Myocyte (in vitro differentiated cells): Measurements from ENCODE around the gene C1S. TPM values are rescaled to one million over a fixed set of nuclear protein-coding genes. Genes with fewer than 3 reads are reported as not detected.
A peak's percentile ranks its signal among the peaks of the same experiment; 100 is the strongest.
"Not testable (repeated sequence)": the region's sequence is repeated elsewhere in the genome, so short reads cannot be mapped to it uniquely, and the experiment has no call there.

Experiments
- DNase-seq: peaks from one replicate; pipeline ENCODE4 v3.0.0-alpha.2; 2012; ENCODE audit warnings: low read depth
- polyA plus RNA-seq: library from polyadenylated mRNA; unstranded; fragments of >200 nt; gene quantifications from one replicate; pipeline ENCODE4 v1.2.1, GENCODE V29; 2012; ENCODE audit warnings: missing spikeins
- total RNA-seq: library from RNA; depleted of rRNA; stranded (reverse); fragments of >200 nt; gene quantifications from 2 replicates; pipeline ENCODE4 v1.2.3, GENCODE V29; 2014

C1S gene
- 85.7 and 119 TPM in 2 replicates for total RNA-seq
- polyA plus RNA-seq: 129 TPM

- peak; percentile 97 for DNase-seq
These were observed at the start of gene C1S for GRCh38 chr12:7060353-7060954. C1S (plus strand) TSS chr12:7060718; CDS start chr12:7061913, 1,195 bp downstream.

GRCh38 chr12:7011398-7011797, 49.1 kb upstream of the C1S start:
- not testable (repeated sequence) for DNase-seq

GRCh38 chr12:7012024-7012607, 48.4 kb upstream of the C1S start:
- no peak for DNase-seq

GRCh38 chr12:7013101-7013500, 47.4 kb upstream of the C1S start:
- no peak for DNase-seq

- peak; percentile 67 for DNase-seq
These were observed 44.8 kb upstream of the C1S start for GRCh38 chr12:7015555-7016370.

GRCh38 chr12:7016958-7017571, 43.5 kb upstream of the C1S start:
- DNase-seq: no peak

GRCh38 chr12:7017870-7018349, 42.6 kb upstream of the C1S start:
- DNase-seq: peak; percentile 68

- peak; percentile 96 for DNase-seq
These were observed 42.0 kb upstream of the C1S start, which contains the start of gene LPCAT3 for GRCh38 chr12:7018350-7019042. LPCAT3 (minus strand) TSS chr12:7018476; CDS start chr12:7018424, 52 bp downstream.

GRCh38 chr12:7019043-7019569, 41.4 kb upstream of the C1S start:
- DNase-seq: no peak

- DNase-seq: no peak
These were observed 38.6 kb upstream of the C1S start for GRCh38 chr12:7021956-7022355.

- no peak for DNase-seq
These were observed 37.4 kb upstream of the C1S start for GRCh38 chr12:7023114-7023513.

- DNase-seq: no peak
These were observed 33.7 kb upstream of the C1S start for GRCh38 chr12:7026854-7027253.

GRCh38 chr12:7031306-7031705, 29.2 kb upstream of the C1S start:
- no peak for DNase-seq

- DNase-seq: no peak
These were observed 27.5 kb upstream of the C1S start for GRCh38 chr12:7032990-7033389.

GRCh38 chr12:7034464-7034863, 26.1 kb upstream of the C1S start:
- DNase-seq: no peak

- DNase-seq: no peak
These were observed 25.1 kb upstream of the C1S start for GRCh38 chr12:7035463-7035862.

GRCh38 chr12:7037411-7037810, 23.1 kb upstream of the C1S start:
- DNase-seq: not testable (repeated sequence)

- no peak for DNase-seq
These were observed 21.9 kb upstream of the C1S start for GRCh38 chr12:7038591-7038990.

GRCh38 chr12:7039403-7039802, 21.1 kb upstream of the C1S start:
- no peak for DNase-seq

- peak; percentile 46 for DNase-seq
These were observed 17.7 kb upstream of the C1S start for GRCh38 chr12:7042842-7043241.

- DNase-seq: no peak
These were observed 14.6 kb upstream of the C1S start for GRCh38 chr12:7045913-7046312.
